Mucosa of gallbladder (tissue), 1 donor: ENCODE data around the gene RASSF5. TPM values are rescaled to one million over a fixed set of nuclear protein-coding genes. Genes with fewer than 3 reads are reported as not detected.
A peak's percentile ranks its signal among the peaks of the same experiment; 100 is the strongest.
"Not testable (repeated sequence)": the region's sequence is repeated elsewhere in the genome, so short reads cannot be mapped to it uniquely, and the experiment has no call there.

Source experiments
- DNase-seq: peaks from one replicate; pipeline ENCODE4 v3.0.0-alpha.2; 2020; ENCODE audit warnings: low spot score
- total RNA-seq: library from RNA; stranded (reverse); gene quantifications from one replicate; pipeline ENCODE4 v1.2.1, GENCODE V29; 2021
- donor health status: DM: no; HTN: no; CAD: no.

The RASSF5 gene
- total RNA-seq, 1 donor from 2014 or later, result 49.5 TPM

DNA sequence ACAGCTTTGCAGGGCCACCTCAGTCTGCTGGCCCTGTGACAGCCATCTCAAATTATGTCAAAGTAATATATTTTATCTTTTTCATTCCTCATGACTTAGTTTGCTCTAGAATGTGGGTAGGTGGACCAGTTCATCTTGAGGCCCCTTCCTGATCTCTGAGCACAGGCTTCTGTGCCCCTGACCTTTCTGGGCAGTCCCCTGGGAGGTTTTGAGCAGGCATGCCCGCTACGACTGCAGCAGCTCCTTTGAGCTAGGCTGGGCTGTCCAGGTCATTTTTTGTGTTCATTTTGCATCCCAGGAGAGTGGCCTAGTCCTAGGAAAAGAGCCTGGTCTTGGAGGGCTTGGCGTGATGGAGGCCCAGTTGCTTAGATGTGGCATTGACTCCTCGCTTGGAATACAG lies 62.2 kb downstream of the RASSF5 start:
- DNase-seq, result no peak

GRCh38 chr1:206570529-206570928 lies 63.2 kb downstream of the RASSF5 start:
- no peak for DNase-seq

GRCh38 chr1:206572835-206573234 lies 65.5 kb downstream of the RASSF5 start:
- DNase-seq, result no peak

DNA sequence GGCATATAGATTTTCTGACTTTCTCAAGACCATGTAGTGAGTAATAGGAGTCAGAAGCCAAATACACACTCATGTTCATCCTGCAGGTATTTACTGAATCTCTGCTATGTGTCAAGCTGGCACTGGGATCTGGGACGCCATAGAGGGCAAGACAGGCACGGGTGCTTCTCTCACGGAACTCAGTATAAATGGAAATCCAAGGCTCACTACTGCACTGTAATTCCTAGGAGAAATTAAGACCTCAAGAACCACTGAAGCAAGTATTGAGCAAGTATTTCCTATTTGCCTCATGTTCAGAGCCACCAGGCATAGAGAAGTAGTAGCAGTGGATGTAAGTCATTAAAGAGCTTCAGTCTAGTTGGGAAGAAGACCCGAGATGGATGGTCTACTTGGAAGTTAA lies 66.0 kb downstream of the RASSF5 start:
- DNase-seq, result no peak

DNA sequence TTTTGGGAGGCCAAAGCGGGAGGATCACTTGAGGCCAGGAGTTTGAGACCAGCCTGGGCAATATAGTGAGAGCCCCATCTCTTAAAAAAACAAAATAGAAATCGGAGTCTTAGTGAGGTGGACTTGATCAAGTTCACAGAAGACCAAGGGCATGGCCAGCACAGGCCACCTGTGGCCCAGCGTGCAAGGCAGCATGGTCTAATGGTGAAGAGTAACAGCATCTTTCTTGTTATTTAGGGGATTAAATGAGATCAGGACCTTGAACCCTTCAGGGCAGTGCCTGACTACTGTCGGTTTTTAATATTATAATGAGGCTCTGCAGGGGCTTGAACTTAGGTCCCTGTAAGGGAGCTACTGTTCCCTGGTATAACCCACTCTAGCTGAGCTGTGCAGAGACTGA lies 66.4 kb downstream of the RASSF5 start:
- no peak for DNase-seq

DNA sequence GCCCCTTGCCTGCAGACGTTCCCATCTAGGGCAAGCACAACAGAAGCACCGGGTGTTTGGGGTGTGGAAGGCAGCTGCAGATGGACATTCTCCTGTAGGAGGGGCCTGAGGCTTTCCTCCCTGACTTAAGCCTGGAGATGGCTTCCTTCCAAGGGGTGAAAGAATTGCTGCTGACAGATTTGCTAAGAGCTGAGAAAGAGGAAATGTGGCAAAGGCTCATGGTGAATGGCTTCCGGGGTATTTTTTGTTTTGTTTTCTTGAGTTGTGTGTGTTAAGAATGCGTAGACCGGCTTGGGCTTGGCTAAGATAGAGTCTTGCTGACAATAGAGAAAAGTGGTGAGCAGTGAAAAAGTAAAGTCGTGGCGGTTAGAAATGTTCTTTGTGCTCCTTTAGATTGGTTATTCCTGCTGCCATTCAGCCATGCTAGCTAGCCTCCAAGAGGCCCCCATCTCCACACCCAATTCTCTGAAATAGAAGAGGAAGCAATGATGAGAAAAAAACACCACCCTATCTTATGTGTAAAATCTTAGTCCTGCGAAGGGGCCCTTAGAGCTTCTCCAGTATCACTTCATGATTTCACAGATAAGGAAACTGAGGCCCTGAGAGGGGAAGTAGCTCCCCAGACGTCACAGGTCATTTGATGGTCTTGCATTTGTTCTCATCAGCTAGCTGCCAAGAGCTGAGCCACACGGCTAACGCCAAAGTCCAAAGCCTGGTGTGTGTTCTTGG lies 68.0 kb downstream of the RASSF5 start:
- peak; percentile 72 for DNase-seq

GRCh38 chr1:206575894-206576737 lies 68.8 kb downstream of the RASSF5 start:
- no peak for DNase-seq

DNA sequence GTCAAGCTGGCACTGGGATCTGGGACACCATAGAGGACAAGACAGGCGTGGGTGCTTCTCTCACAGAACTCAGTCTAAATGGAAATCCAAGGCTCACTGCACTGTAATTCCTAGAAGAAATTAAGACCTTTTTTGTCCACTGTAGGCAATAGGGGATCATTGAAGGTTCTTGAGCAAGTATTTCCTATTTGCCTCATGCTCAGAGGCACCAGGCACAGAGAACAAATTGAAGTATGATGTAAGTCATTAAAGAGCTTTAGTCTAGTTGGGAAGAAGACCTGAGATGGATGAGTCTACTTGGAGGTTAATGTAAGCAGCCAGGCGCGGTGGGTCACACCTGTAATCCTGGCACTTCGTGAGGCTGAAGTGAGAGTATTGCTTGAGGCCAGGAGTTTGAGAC lies 70.3 kb downstream of the RASSF5 start:
- DNase-seq, result no peak

DNA sequence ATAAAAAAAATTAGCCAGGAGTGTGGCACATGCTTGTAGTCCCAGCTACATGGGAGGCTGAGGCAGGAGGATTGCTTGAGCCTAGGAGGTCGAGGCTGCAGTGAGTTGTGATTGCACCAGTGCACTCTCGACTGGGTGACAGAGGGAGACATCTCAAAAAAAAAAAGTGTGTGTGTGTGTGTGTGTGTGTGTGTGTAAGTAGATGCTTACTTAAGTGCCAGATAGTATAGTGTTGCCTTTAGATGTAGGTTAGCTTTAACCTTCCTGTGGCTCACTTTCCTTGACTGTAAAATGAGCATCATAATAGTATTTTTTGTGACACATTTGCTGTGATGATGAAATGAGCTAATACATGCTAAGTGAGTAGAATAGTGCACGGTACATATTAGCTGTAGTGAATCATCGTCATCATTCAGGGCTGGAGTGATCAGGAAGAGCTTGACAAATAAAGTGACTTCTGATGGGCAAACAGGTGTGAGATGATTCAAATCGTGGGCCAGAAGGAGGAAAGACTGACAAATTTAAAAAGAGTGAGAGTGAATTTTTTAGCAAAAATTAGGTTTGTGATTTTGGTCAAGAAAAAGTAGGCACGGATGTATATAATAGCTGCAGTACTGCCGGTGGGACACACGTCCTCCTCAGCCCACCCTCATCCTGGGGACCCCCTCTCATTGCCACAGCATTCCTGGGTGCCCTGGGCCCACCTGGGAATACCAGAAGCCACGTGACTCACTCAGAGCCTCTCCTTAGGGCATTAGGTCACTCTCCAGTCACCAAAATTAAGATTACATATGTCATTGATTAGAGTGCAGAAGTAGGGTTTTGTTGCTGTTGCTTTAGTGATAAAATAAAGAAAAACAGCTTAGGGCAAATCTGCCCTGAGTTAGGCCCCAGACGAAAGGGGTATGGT lies 71.0 kb downstream of the RASSF5 start:
- no peak for DNase-seq

- DNase-seq, result no peak
Measured at GRCh38 chr1:206578978-206579374, 71.6 kb downstream of the RASSF5 start.

- DNase-seq, result peak; percentile 72
Measured at GRCh38 chr1:206579747-206580437, 72.6 kb downstream of the RASSF5 start.

DNA sequence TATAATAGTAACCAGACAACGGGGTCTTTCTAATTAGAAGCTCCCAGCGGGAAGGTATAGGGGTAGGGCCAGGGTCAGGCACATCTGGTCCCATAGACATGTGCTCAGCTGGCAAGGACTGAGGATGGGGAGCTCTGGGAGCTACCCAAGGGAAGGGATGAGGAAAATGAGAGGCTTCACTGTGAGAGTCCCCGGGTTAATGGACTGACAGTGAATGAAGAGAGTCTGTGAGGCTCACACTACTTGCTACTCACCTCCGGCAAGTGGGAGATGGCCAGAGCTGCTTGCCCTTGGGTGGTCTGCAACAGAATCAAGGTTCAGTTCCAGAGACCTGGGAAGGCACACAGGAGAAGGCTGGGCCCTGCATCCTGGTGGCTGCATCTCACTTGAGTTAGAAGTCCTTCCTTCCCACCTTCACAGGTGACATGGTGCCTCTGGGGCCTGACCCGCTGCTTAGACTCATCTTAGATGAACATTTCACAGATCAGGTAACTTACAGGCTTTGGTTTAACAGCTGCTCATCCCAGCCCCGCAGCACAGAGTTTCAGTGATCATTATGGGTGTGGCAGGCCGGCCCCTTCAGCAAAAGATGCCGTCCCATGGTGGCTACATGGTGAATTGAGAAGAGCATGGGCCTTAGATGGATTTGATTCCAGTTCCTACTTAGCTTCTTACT lies 73.2 kb downstream of the RASSF5 start:
- DNase-seq, result no peak

- DNase-seq, result not testable (repeated sequence)
Measured at GRCh38 chr1:206581114-206581497, 73.8 kb downstream of the RASSF5 start.

DNA sequence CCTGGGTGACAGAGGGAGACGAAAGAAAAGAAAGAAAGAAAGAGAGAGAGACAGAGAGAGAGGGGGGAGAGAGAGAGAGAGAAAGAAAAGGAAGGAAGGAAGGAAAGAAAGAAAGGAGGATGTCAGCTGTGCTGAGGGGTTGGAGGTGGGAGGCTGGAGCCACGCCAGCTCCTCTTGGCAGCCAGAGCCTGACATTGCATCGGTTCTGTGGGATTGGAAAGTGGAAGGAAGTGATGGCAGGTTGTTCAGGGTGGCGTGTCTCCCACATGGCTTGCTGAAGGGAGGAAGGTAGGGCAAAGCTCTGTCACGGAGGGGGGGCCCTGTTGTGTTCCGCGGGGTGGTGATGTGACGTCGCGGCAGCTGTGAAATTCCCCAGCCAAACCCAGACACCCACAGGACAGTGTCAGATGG lies 74.2 kb downstream of the RASSF5 start:
- peak; percentile 51 for DNase-seq

DNA sequence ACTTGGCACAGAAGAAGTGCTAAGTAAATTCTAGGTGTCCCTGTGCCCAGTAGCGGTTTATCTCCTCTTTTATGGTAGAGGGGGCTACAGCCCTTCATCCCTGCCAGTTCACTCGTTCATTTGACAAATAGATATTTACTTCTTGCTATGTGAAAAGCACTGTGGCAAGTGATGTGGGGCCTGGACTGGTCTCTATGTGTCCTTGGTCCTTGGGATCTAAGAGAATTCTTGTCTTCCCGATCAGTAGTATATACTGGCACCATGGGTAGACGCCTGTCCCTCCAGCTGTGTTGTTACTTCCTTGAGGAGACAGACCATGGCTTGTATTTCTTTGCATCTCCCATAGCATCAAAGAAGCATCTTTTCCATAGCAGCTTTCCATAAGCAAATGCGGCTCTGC lies 75.2 kb downstream of the RASSF5 start:
- no peak for DNase-seq

DNA sequence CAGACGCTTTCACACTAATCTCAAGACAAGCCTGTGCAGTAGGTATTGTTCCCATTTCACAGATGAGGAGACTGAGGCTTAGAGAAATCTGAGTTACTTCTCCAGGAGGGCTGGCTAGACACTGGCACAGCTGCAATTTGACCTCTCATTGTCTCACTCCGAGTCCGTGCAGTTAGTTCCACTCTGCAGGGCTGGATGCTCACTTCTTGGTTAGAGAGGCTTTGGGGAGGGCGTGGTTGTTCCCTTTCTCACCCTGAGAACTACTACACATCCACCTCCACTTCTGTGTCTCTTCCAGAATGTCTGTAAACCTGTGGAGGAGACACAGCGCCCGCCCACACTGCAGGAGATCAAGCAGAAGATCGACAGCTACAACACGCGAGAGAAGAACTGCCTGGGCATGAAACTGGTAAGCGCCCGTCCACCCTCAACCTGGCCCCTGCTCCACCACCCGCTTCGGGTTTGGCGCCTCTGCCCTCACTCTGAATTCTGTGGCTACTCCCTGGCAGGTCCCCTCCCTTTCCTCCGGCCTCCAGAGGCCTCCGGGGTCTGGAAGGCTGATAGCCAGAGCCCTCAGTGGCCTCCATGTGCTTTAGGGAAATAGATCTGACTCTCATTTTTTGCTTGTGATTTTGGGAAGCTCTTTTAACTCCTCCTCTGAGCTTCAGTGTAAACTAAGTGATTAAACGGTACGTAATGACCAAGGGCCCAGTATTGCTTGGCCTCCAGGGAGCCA lies 75.8 kb downstream of the RASSF5 start:
- DNase-seq, result no peak

DNA sequence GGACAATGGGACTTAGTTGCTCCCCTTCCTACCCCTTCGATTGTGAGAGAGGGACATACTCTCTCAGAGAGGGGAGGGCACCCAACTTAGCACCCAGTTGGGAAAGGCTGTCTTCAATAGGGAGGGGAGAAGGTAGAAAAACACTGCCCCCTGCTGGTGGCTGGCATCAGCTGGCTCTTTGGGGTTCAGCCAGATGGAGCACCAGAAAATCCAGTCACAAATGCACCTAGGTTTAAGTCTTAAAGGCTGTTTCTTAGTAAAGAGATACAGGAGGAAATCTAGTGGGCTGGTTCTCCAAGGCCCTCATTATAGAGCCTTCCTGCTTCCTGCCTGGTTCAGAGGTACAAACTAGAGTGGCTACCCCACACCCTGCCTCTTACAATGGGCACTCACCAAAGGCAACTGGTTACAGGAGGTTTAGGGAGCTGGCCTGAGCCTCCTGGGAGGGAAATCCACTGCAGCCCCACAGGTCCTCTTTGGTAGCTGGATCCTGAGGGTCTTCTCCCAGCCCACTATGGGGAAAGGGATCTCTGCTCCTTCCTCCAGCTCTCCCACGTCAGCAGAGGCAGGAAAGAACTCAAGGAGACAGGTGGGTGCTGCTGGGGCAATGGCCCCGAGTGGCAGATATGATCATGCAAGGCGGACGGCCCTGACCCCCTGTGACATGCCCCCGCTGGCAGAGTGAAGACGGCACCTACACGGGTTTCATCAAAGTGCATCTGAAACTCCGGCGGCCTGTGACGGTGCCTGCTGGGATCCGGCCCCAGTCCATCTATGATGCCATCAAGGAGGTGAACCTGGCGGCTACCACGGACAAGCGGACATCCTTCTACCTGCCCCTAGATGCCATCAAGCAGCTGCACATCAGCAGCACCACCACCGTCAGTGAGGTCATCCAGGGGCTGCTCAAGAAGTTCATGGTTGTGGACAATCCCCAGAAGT lies 76.6 kb downstream of the RASSF5 start:
- peak; percentile 80 for DNase-seq

DNA sequence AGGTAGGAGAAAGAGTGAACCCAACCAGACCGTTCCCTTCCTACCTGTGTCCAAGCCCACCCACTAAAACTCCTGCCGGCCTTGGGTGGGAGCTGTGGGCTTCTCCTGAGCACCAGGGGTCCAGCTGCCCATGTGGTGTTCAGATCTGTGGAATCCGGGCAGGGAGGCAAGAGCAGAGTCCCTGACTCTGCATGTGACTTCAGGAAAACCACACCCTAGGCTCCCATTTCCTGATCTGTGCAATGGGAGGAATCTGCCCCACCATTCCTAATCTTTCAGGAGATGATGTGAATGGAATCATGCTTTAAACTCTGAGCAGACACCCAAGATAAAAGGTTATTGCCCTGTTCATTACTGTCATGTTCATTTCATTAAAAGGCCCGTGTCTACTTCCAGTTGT lies 77.4 kb downstream of the RASSF5 start:
- DNase-seq, result no peak
